Psoas muscle (tissue), 8 donors: ENCODE measurements around the gene WNT3A. TPM values are rescaled to one million over a fixed set of nuclear protein-coding genes. Genes with fewer than 3 reads are reported as not detected.

Source experiments
- ATAC-seq, 4 donors: fragments of 200-7000 bp; cut with Tn5 transposase; one replicate each; pipeline ENCODE4 v1.9.1; 2020; ENCODE audit warnings: moderate library complexity in 3 of 4, mild to moderate bottlenecking in 2 of 4
- DNase-seq, 2 donors: peaks; one replicate each; pipeline ENCODE4 v3.0.0-alpha.2; 2020
- H3K27ac ChIP-seq: fragments of 200-600 bp; one replicate; pipeline ENCODE4 v1.8.0; 2022
- H3K27me3 ChIP-seq, 3 donors: fragments of 200-600 bp in 1 of 3; one replicate each; pipeline versions ENCODE4 v1.6.1 to v1.8.0; 2013 to 2022; ENCODE audit warnings: low read length in 2 of 3, mild to moderate bottlenecking in 2 of 3, moderate library complexity in 1 of 3; ENCODE audit not compliant: insufficient read depth in 3 of 3
- H3K36me3 ChIP-seq, 2 donors: fragments of 200-600 bp in 1 of 2; one replicate each; pipeline versions ENCODE4 v1.6.1 to v1.8.0; 2013 to 2022; ENCODE audit warnings: low read depth in 1 of 2, mild to moderate bottlenecking in 1 of 2, moderate library complexity in 1 of 2; ENCODE audit not compliant: insufficient read depth in 1 of 2
- H3K4me1 ChIP-seq: fragments of 200-600 bp; one replicate; pipeline ENCODE4 v1.8.0; 2022
- H3K4me3 ChIP-seq: fragments of 200-600 bp; one replicate; pipeline ENCODE4 v1.8.0; 2022; ENCODE audit warnings: mild to moderate bottlenecking
- H3K9me3 ChIP-seq: fragments of 200-600 bp; one replicate; pipeline ENCODE4 v1.8.0; 2022
- WGBS, 3 donors: extraction: QIAGEN DNeasy Blood & Tissue Kit; methylation state at CpG; one replicate each; pipeline versions ENCODE4 v1.1.6 to v1.1.7; 2013; 5-methylcytosine and 5-hydroxymethylcytosine counted together
- intact Hi-C, 2 donors: fragments of 100-400 bp; cut with DNase I; formaldehyde crosslinking; loops; one replicate each; pipeline versions ENCODE4 v1.11.0 to v1.14.2; 2022
- polyA plus RNA-seq, 3 donors: library from polyadenylated mRNA; stranded (reverse); fragments of 200-250 nt; gene quantifications; one replicate each; pipeline ENCODE4 v1.2.3, GENCODE V29; 2013
- total RNA-seq, 4 donors: library from RNA; stranded (reverse); fragmentation: NEBNext Ultra II Directional in 2 of 4; extraction: Animal tissue kit (Norgen Biotek cat#: 25700) in 2 of 4; gene quantifications; one replicate each; pipeline versions ENCODE4 v1.2.1 to v1.2.4, GENCODE V29; 2021 to 2023
- TF ChIP-seq, protein P1 (sequence below): fragments of 200-600 bp; IDR thresholded peaks from one replicate; pipeline ENCODE4 v1.8.0; 2022; ENCODE audit warnings: antibody characterized with exemption
- donor health status: healthy with polysubstance abuse.
- donor health status: DM: no; HTN: no; CAD: no; lungs with moderate emphysema.
- donor health status: Bipolar disorder and iron deficiency.
- donor health status: healthy.
- donor health status: DM: yes; HTN: yes; CAD: no.
- donor health status: DM: no; HTN: no; CAD: no.
- donor health status: DM: no; HTN: no; CAD: no.
- donor health status: DM: yes; HTN: yes; CAD: no.

WNT3A gene
- total and polyA plus RNA-seq, 7 donors = not detected

GRCh38 chr1:227999056-227999930 is 7.5 kb upstream of the WNT3A start:
- no peak overlapping the region for H3K27ac ChIP-seq
- no peaks in the 10 kb centered on the region for H3K4me1 ChIP-seq
- 25 to 30% (median 28%) methylated on average over 7 of the region's 7 CpGs for WGBS, 3 donors
- intact Hi-C loops = no loop called here
- no peak overlapping the region for H3K4me3 ChIP-seq
- H3K36me3 ChIP-seq = no peaks in the 10 kb centered on the region
- peak; percentile 54 to 74 for DNase-seq
- peak; percentile 80 to 94 (median 92) for ATAC-seq
- H3K27me3 ChIP-seq = peaks cover 0 to 14% (median 7%) of the 10 kb centered on the region in 3 donors
- H3K9me3 ChIP-seq = peaks cover 10% of the 10 kb centered on the region
- TF ChIP-seq, protein P1, sequence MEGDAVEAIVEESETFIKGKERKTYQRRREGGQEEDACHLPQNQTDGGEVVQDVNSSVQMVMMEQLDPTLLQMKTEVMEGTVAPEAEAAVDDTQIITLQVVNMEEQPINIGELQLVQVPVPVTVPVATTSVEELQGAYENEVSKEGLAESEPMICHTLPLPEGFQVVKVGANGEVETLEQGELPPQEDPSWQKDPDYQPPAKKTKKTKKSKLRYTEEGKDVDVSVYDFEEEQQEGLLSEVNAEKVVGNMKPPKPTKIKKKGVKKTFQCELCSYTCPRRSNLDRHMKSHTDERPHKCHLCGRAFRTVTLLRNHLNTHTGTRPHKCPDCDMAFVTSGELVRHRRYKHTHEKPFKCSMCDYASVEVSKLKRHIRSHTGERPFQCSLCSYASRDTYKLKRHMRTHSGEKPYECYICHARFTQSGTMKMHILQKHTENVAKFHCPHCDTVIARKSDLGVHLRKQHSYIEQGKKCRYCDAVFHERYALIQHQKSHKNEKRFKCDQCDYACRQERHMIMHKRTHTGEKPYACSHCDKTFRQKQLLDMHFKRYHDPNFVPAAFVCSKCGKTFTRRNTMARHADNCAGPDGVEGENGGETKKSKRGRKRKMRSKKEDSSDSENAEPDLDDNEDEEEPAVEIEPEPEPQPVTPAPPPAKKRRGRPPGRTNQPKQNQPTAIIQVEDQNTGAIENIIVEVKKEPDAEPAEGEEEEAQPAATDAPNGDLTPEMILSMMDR = peak; percentile 66

DNA sequence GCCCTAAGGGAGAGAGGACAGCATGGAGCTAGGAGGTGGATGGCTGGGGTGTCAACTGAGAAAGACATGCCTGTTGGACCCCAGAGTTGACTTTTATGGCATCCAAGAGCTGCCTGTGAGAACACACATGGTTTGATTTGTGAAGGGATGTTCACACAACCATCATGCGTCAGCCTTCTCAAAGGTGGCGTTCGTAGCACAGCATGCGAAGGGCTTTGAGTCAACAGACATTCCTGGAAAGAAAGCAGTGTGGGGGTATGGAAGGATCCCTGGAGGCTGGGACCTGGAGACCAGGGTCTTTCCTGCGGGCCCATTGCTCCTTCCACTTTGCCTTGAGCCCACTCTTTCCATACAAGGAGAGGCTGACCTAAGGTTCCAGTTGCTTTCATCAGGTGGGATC is 6.4 kb upstream of the WNT3A start:
- no peaks in the 10 kb centered on the region for H3K36me3 ChIP-seq
- H3K4me1 ChIP-seq = no peaks in the 10 kb centered on the region
- peaks cover 10% of the 10 kb centered on the region for H3K9me3 ChIP-seq
- peak in 1 of 2 donors; percentile 15 for DNase-seq
- ATAC-seq = no peak
- no peak overlapping the region for H3K4me3 ChIP-seq
- intact Hi-C loops = loop anchor here in 1 of 2 donors (1.0 kb wide), 1 partner anchor 72 kb away; no protein-coding TSS in a partner anchor
- H3K27me3 ChIP-seq = peaks cover 0 to 22% (median 15%) of the 10 kb centered on the region in 3 donors
- H3K27ac ChIP-seq = no peak overlapping the region
- 96 to 98% (median 97%) methylated on average over 5 of the region's 5 CpGs for WGBS, 3 donors
- TF ChIP-seq, protein P1 = no peak

GRCh38 chr1:228000836-228001563 is 5.8 kb upstream of the WNT3A start:
- H3K4me3 ChIP-seq = no peak overlapping the region
- H3K9me3 ChIP-seq = peaks cover 7% of the 10 kb centered on the region
- TF ChIP-seq, protein P1 = no peak
- no peaks in the 10 kb centered on the region for H3K36me3 ChIP-seq
- H3K4me1 ChIP-seq = no peaks in the 10 kb centered on the region
- no peak overlapping the region for H3K27ac ChIP-seq
- peaks cover 0 to 28% (median 20%) of the 10 kb centered on the region in 3 donors for H3K27me3 ChIP-seq
- 86 to 90% (median 89%) methylated on average over 13 of the region's 13 CpGs for WGBS, 3 donors
- no peak for ATAC-seq
- peak in 1 of 2 donors; percentile 16 for DNase-seq
- intact Hi-C loops = loop anchor here in 1 of 2 donors (1.0 kb wide), 1 partner anchor 71 kb away; no protein-coding TSS in a partner anchor

- Histone ChIP-seq H3K4me3 (no peak overlapping the region), H3K27me3 (peaks cover 0 to 34% (median 20%) of the 10 kb centered on the region in 3 donors), H3K9me3 (no peaks in the 10 kb centered on the region), H3K27ac (no peak overlapping the region), H3K4me1 (no peaks in the 10 kb centered on the region), H3K36me3 (no peaks in the 10 kb centered on the region)
- ATAC-seq (no peak), DNase-seq (peak in 1 of 2 donors; percentile 34)
- intact Hi-C loops = no loop called here
- TF ChIP-seq, protein P1 = no peak
- WGBS, 3 donors = 73 to 77% (median 76%) methylated on average over 15 of the region's 15 CpGs
Observed at GRCh38 chr1:228001738-228002535, 4.9 kb upstream of the WNT3A start.
